DMS 273 (cell line): Measurements from ENCODE around the gene CPXCR1.
"Not testable (repeated sequence)": the region's sequence is repeated elsewhere in the genome, so short reads cannot be mapped to it uniquely, and the experiment has no call there.

Source experiments
- DNase-seq: peaks from one replicate; lab custom pipeline; 2025; ENCODE audit not compliant: unreplicated experiment; lab: John Stamatoyannopoulos, UW

CPXCR1 gene

DNA sequence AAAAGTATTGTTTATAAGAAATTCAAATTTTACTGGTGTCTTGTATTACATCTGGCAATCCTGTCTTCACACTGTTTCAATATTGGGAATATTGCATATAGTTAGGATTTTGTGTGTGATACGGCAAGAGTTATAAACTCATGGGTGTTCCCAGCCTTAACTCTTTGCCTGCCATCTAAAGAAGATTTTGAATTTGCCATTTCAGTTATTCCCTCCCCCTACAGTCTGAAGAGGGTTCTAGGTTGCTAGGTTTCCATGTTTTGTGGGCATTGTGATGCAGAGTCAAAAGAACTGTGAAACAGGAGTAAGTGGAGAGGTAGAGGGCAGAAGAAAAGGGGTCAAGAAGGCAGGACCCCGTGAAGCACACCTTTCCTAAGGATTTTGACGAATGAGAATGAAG, at the start of gene CPXCR1:
TSS of gene CPXCR1 (plus strand) at position 301 of the 400 bp plus-strand sequence. CDS start 6,190 bp downstream, outside the sequence.
- no peak for DNase-seq

DNA sequence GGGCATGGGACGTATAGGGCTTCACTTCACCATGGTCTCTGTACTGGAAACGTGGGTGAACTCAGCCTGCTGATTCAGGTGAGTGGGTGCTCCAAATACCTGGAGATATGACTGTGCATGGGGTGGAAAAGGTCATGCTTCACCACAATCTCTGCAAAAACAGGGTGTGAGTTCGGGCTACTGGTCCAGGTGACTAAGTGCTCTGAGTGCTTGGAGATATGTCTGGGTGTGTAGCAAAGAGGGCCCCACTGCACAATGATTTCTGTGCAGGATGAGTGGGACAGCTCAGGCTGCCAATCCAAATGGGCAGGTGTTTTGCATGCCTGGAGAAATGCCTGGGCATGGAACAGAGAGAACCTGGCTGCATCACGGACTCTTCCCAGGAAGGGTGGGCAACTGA, 11.2 kb upstream of the CPXCR1 start:
- DNase-seq = no peak

DNA sequence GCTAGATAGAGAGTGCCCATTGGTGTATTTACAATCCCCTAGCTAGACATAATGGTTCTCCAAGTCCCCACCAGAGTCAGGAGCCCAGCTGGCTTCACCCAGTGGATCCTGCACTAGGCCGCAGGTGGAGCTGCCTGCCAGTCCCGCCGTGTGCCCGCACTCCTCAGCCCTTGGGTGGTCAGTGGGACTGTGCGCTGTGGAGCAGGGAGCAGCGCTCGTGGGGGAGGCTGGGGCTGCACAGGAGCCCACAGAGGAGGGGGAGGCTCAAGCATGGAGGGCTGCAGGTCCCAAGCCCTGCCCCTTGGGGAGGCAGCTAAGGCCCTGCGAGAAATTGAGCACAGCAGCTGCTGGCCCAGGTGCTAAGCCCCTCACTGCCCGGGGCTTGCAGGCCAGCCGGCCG, 810 bp upstream of the CPXCR1 start:
- DNase-seq = not testable (repeated sequence)

DNA sequence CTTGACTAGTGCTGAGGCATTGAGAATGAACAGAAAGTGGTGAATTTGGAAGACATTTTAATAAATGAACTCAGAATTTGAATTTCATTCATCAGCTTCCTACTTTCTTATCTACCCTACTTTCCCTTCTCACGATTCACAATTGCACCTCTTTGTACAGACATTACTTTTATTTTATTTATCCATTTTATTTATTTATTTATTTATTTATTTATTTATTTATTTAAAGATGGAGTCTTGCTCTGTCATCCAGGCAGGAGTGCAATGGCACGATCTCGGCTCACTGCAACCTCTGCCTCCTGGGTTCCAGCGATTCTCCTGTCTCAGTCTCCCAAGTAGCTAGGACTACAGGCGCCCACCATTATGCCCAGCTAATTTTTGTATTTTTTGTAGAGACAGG, 5.3 kb downstream of the CPXCR1 start:
- DNase-seq = not testable (repeated sequence)

DNA sequence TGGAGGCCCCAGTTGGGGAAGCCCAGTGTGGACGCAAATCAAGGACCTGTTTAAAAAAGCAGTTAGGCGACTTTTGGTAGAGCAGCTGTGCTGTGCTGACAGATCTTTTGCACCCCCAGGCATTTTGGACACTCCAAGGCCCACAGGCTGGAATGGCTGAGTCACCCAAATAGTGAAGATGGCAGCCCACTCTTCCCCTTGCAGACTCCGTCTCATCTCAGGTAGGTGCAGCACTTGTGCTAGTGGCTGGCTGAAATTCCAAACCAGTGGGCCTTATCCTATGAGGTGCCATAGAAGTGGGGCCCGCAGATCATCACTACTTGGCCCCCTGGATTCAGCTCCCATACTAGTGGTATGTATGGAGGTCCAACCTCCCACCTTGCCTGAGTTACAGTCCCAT, 42.8 kb downstream of the CPXCR1 start:
- no peak for DNase-seq
